Neutrophil (primary cell): Measurements from ENCODE around the gene MCRIP2.

Experiments
- H3K27ac ChIP-seq: fragments of 200-600 bp; sonication (generic); 2 replicates; pipeline ENCODE4 v1.5.1; 2016; ENCODE audit warnings: mild to moderate bottlenecking, moderate library complexity
- H3K27me3 ChIP-seq: fragments of 200-600 bp; sonication (generic); 2 replicates; pipeline ENCODE4 v1.6.0; 2016; ENCODE audit warnings: mild to moderate bottlenecking
- H3K36me3 ChIP-seq: fragments of 200-600 bp; sonication (generic); 2 replicates; pipeline ENCODE4 v1.5.1; 2017
- H3K4me1 ChIP-seq, 2 experiments: fragments of 200-600 bp in 1 of 2; sonication (generic) in 1 of 2; 1 replicate in 1 of 2; 2 replicates in 1 of 2; pipeline versions ENCODE4 v1.5.1 to v1.6.1; 2013 to 2016; ENCODE audit warnings: low read depth in 1 of 2, low read length in 1 of 2, mild to moderate bottlenecking in 1 of 2, moderate library complexity in 1 of 2; ENCODE audit not compliant: control insufficient read depth in 1 of 2, insufficient read depth in 1 of 2
- H3K4me3 ChIP-seq, 2 experiments: fragments of 200-600 bp in 1 of 2; sonication (generic) in 1 of 2; 1 replicate in 1 of 2; 2 replicates in 1 of 2; pipeline ENCODE4 v1.5.1; 2013 to 2016; ENCODE audit warnings: low read depth in 1 of 2, low read length in 1 of 2, mild to moderate bottlenecking in 1 of 2, moderate library complexity in 1 of 2
- H3K9me3 ChIP-seq: fragments of 200-600 bp; sonication (generic); 2 replicates; pipeline ENCODE4 v1.5.1; 2016
- TF ChIP-seq, protein P1 (sequence below): fragments of 200-600 bp; sonication (generic); IDR thresholded peaks from 2 replicates; pipeline ENCODE4 v1.5.1; 2016; ENCODE audit warnings: antibody characterized with exemption

Gene MCRIP2

DNA sequence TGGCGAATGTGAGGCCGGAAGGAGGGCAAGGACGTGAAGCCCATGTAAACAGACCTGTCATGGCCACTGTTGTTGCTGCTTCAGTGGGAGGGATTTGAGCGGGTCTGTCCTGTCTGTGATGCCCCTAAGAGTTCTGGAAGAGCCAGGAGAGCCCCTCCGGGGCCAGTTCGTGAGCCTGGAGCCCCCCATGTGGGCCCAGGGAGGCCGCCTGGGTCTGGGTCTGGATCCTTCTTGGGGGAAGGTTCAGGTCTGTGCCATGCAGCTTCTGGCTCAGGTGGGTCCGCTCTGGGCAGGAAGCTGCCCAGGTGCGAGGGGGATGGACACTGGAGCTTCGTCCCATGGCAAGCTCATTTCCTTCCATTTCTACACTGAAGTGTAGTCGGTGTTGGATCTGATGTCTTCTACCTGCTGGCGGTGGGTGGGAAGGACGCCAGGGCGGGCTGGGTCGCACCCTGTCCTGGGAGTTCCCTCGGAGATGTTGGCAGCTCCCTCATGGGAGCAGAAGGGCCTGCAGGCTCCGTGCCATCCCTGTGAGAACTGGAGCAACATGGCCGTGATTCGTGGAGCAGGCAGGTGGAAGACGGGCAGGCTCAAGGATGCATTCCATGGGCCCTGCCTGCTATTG, 22.0 kb upstream of the MCRIP2 start:
- H3K27me3 ChIP-seq, result no peaks in the 10 kb centered on the region
- peaks cover 66% of the 10 kb centered on the region for H3K36me3 ChIP-seq
- H3K27ac ChIP-seq, result no peak overlapping the region
- TF ChIP-seq, protein P1, sequence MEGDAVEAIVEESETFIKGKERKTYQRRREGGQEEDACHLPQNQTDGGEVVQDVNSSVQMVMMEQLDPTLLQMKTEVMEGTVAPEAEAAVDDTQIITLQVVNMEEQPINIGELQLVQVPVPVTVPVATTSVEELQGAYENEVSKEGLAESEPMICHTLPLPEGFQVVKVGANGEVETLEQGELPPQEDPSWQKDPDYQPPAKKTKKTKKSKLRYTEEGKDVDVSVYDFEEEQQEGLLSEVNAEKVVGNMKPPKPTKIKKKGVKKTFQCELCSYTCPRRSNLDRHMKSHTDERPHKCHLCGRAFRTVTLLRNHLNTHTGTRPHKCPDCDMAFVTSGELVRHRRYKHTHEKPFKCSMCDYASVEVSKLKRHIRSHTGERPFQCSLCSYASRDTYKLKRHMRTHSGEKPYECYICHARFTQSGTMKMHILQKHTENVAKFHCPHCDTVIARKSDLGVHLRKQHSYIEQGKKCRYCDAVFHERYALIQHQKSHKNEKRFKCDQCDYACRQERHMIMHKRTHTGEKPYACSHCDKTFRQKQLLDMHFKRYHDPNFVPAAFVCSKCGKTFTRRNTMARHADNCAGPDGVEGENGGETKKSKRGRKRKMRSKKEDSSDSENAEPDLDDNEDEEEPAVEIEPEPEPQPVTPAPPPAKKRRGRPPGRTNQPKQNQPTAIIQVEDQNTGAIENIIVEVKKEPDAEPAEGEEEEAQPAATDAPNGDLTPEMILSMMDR, result no peak
- no peaks in the 10 kb centered on the region for H3K9me3 ChIP-seq
- no peaks in the 10 kb centered on the region for H3K4me1 ChIP-seq
- no peak overlapping the region for H3K4me3 ChIP-seq

DNA sequence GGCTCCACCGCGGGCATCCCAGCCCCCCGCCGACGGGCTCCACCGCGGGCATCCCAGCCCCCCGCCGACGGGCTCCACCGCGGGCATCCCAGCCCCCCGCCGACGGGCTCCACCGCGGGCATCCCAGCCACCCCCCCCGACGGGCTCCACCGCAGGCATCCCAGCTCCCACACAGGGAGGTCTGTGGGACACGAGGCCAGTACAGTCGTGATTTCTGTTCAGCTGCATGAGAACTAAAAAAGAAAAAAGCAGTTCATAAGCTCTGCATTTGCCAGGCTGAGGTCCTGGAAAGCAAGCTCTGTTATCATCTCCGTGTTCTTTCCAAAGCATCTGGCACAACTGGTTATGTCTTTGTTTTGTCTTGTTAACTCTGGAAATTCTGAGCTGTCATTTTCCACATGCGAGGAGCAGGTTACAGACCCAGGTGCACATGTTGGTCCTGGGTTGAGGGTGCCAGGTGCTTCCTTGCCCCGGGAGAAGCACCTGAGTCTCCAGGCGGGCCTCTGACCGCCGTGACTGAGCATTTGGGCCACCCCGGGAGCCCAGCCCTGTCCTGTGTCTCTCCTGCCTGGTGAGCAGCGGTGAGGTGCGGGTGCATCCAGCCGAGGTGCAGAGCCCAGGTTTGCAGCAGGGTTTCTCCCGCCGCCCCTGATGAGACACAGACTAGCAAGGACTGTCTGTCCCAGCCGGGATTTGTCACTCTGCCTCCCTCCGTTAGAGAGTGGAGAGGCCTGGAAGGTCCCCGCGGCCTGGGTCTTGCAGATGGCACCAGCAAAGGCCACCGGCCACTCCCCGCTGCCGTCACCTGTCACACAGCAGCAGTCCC, 20.7 kb upstream of the MCRIP2 start:
- Histone ChIP-seq H3K27me3 (no peaks in the 10 kb centered on the region), H3K9me3 (no peaks in the 10 kb centered on the region), H3K4me1 (no peaks in the 10 kb centered on the region), H3K36me3 (peaks cover 72% of the 10 kb centered on the region), H3K27ac (no peak overlapping the region), H3K4me3 (no peak overlapping the region)
- TF ChIP-seq, protein P1, result no peak

DNA sequence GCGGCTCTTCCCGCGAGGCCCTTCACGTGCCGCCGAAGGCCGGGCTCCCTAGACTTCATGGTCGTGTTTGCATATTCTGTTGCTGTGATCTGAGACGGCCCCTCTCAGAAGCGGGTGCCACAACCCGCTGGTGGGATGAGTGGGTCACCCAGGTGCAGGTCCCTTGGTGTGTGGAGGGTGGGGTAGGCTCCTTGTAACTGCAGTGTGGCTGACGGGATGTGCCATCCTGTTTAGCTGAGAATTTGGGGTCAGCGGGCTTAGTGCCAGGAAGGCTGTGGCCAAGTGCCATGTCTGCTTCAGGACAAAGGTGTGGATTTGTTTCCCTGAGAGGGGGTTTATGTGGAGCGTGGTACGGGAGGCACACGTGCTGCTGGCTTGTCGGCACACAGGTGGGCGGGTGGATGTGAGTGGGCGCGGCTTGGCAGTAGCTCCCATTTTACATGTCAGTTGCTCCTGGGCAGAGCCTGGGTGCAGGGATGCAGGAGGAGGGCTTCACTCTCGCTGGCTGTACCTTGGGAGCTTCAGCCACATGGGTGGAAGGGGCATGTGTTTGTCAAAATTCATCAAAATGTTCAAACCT, 20.0 kb upstream of the MCRIP2 start:
- TF ChIP-seq, protein P1, result no peak
- Histone ChIP-seq H3K36me3 (peaks cover 76% of the 10 kb centered on the region), H3K27ac (no peak overlapping the region), H3K27me3 (no peaks in the 10 kb centered on the region), H3K4me3 (no peak overlapping the region), H3K4me1 (no peaks in the 10 kb centered on the region), H3K9me3 (no peaks in the 10 kb centered on the region)

DNA sequence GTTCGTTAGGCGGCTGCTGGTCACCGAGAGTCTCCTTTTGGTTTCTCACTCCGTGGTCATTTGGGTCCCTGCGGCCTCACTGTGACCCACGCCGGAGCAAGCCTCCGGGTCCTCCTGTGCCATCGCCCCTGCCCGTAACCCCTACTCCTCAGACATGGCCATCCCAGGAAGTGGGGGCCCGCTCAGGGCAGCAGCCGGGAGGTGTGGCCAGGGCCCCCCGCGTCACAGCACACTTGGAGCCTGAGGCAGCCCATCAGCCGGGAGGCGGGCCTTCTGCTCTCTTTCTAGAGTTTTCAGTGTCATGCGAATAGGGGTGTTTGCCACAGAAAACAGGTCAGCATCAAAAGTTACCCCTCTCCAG, 18.7 kb upstream of the MCRIP2 start:
- Histone ChIP-seq H3K27ac (no peak overlapping the region), H3K9me3 (no peaks in the 10 kb centered on the region), H3K4me1 (no peaks in the 10 kb centered on the region), H3K4me3 (no peak overlapping the region), H3K36me3 (peaks cover 76% of the 10 kb centered on the region), H3K27me3 (no peaks in the 10 kb centered on the region)
- TF ChIP-seq, protein P1, result no peak

DNA sequence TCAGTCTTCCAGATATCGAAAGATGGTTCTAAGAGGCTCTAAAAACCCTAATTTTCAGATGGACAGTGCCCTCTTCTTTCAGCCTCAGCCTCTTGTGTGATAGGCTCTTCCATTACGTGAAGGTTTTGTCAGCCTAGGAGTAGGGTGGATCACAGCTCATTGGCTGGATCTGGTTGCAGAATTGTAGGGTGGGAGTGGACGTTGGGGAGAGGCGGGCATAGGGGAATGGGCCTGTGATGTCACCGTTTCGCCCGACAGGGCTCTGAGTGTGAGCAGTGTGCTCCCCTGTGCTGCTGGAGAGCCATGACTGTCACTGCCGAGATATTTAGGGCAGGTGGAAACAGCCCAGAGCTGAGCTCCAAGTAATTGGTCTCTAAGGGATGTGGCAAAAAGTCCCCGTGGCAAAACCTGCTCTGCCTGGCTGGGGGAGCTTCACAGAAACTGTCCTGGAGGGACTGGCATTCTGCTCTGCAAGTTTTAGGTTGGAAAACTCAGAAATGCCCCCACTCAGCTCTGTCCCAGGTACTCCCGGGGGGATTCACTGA, 17.0 kb upstream of the MCRIP2 start:
- TF ChIP-seq, protein P1, result no peak
- no peak overlapping the region for H3K27ac ChIP-seq
- no peaks in the 10 kb centered on the region for H3K9me3 ChIP-seq
- H3K4me3 ChIP-seq, result no peak overlapping the region
- peaks cover 78% of the 10 kb centered on the region for H3K36me3 ChIP-seq
- H3K27me3 ChIP-seq, result no peaks in the 10 kb centered on the region
- H3K4me1 ChIP-seq, result no peaks in the 10 kb centered on the region
